ENCODE data around the gene KIF4A. TPM values are rescaled to one million over a fixed set of nuclear protein-coding genes. Genes with fewer than 3 reads are reported as not detected.

The KIF4A gene
- total and polyA plus RNA-seq, 4 donors, result 0.33 to 2.4 (median 0.64) TPM

- no peak for TF ChIP-seq CTCF (IDR thresholded peaks at IDR 0.05; ENCODE audit: control extremely low read depth, extremely low read depth)
- Histone ChIP-seq H3K9me3 (ENCODE audit: control insufficient read depth in 4 of 4, insufficient read depth in 3 of 4, low read length in 3 of 4) (no peaks in the 10 kb centered on the region), H3K36me3 (ENCODE audit: control insufficient read depth in 4 of 4, insufficient read depth in 4 of 4, low read length in 4 of 4) (no peaks in the 10 kb centered on the region), H3K27me3 (ENCODE audit: control insufficient read depth in 3 of 3, insufficient read depth in 3 of 3, low read length in 2 of 3) (no peaks in the 10 kb centered on the region), H3K27ac (ENCODE audit: low read depth in 1 of 2, low read length in 1 of 2) (no peak overlapping the region), H3K9ac (ENCODE audit: insufficient read depth in 1 of 2, low read length in 2 of 2) (no peak overlapping the region), H3K4me3 (no peak overlapping the region), H3K4me1 (ENCODE audit: control insufficient read depth in 5 of 5, insufficient read depth in 5 of 5, low read length in 5 of 5) (peaks cover 0 to 2% (median 0%) of the 10 kb centered on the region in 5 donors)
- WGBS, 2 donors, result 78 to 94% methylated on average over 5 to 6 of the region's 6 CpGs
- no peak for DNase-seq
- ATAC-seq (ENCODE audit: insufficient read depth, low FRiP score), result no peak
Measured at GRCh38 chrX:70429759-70430158, 139.9 kb downstream of the KIF4A start.

- ATAC-seq (ENCODE audit: insufficient read depth, low FRiP score) (no peak), DNase-seq (no peak)
- no peaks in the 10 kb centered on the region for H3K36me3 ChIP-seq (ENCODE audit: control insufficient read depth in 4 of 4, insufficient read depth in 4 of 4, low read length in 4 of 4)
- peak overlapping the region in 1 of 2 donors; percentile 65 for H3K9ac ChIP-seq (ENCODE audit: insufficient read depth in 1 of 2, low read length in 2 of 2)
- TF ChIP-seq CTCF (IDR thresholded peaks at IDR 0.05; ENCODE audit: control extremely low read depth, extremely low read depth), result no peak
- H3K9me3 ChIP-seq (ENCODE audit: control insufficient read depth in 4 of 4, insufficient read depth in 3 of 4, low read length in 3 of 4), result no peaks in the 10 kb centered on the region
- H3K4me1 ChIP-seq (ENCODE audit: control insufficient read depth in 5 of 5, insufficient read depth in 5 of 5, low read length in 5 of 5), result peaks cover 0 to 2% (median 0%) of the 10 kb centered on the region in 5 donors
- 62 to 66% methylated on average over 15 of the region's 15 CpGs for WGBS, 2 donors
- no peak overlapping the region for H3K4me3 ChIP-seq
- H3K27me3 ChIP-seq (ENCODE audit: control insufficient read depth in 3 of 3, insufficient read depth in 3 of 3, low read length in 2 of 3), result peaks cover 0 to 3% (median 0%) of the 10 kb centered on the region in 3 donors
- no peak overlapping the region for H3K27ac ChIP-seq (ENCODE audit: low read depth in 1 of 2, low read length in 1 of 2)
Measured at GRCh38 chrX:70432936-70433847, 143.3 kb downstream of the KIF4A start.

- H3K9me3 ChIP-seq (ENCODE audit: control insufficient read depth in 4 of 4, insufficient read depth in 3 of 4, low read length in 3 of 4), result no peaks in the 10 kb centered on the region
- peak overlapping the region; percentile 48 to 79 for H3K27ac ChIP-seq (ENCODE audit: low read depth in 1 of 2, low read length in 1 of 2)
- ATAC-seq (ENCODE audit: insufficient read depth, low FRiP score) (peak; percentile 84), DNase-seq (peak; percentile 59 to 72 (median 70))
- H3K36me3 ChIP-seq (ENCODE audit: control insufficient read depth in 4 of 4, insufficient read depth in 4 of 4, low read length in 4 of 4), result no peaks in the 10 kb centered on the region
- TF ChIP-seq CTCF (IDR thresholded peaks at IDR 0.05; ENCODE audit: control extremely low read depth, extremely low read depth), result peak; percentile 34
- peak overlapping the region in 1 of 2 donors; percentile 66 for H3K9ac ChIP-seq (ENCODE audit: insufficient read depth in 1 of 2, low read length in 2 of 2)
- peaks cover 0 to 2% (median 0%) of the 10 kb centered on the region in 5 donors for H3K4me1 ChIP-seq (ENCODE audit: control insufficient read depth in 5 of 5, insufficient read depth in 5 of 5, low read length in 5 of 5)
- peaks cover 0 to 3% (median 0%) of the 10 kb centered on the region in 3 donors for H3K27me3 ChIP-seq (ENCODE audit: control insufficient read depth in 3 of 3, insufficient read depth in 3 of 3, low read length in 2 of 3)
- WGBS, 2 donors, result 0 to 29% methylated on average over 12 to 37 of the region's 37 CpGs
- peak overlapping the region; percentile 59 for H3K4me3 ChIP-seq
Measured at GRCh38 chrX:70433848-70434351, 144.0 kb downstream of the KIF4A start.

Measured in lung (tissue), 12 donors.